Stimulated activated CD4-positive, alpha-beta T cell treated with anti-CD3 and anti-CD28 coated beads, Interleukin-2, amount 100 ng/mL, for 4 hours (primary cell): ENCODE results near the gene AKAP9.
"Not testable (repeated sequence)": the region's sequence is repeated elsewhere in the genome, so short reads cannot be mapped to it uniquely, and the experiment has no call there.

Experiments
- DNase-seq: peaks from one replicate; pipeline ENCODE4 v3.0.0-alpha.2; 2020; ENCODE audit warnings: low read depth

Gene AKAP9

DNA sequence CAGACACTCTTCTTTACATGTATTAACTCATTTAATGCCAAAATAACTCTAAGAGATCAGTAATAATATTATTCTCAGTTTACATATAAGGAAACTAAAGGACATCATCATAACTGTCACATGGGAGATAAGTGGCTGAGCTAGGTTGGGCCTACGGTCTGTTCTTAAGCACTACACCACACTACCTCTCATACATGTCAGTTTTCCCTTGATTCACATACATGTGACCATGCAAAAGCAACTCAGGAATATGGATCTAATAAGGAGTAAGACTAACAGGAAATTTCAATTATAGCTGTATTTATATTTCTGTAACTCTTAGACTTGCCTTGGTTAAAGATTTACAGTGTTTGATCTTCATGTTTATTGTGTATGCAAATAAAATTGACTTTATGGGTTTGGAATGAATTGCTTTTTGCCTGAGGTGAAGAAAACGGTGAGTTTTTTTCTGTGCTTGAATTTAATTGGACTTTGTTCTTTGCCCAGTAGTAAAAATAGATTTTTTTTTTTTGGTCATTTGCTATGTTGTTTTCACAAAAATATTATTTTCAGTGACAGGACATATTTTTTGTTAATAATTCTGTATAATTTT is 123.9 kb downstream of the AKAP9 start:
- DNase-seq, result no peak

- DNase-seq, result no peak
Observed at GRCh38 chr7:92071032-92071431, 130.4 kb downstream of the AKAP9 start.

GRCh38 chr7:92072121-92072520 is 131.5 kb downstream of the AKAP9 start:
- DNase-seq, result no peak

DNA sequence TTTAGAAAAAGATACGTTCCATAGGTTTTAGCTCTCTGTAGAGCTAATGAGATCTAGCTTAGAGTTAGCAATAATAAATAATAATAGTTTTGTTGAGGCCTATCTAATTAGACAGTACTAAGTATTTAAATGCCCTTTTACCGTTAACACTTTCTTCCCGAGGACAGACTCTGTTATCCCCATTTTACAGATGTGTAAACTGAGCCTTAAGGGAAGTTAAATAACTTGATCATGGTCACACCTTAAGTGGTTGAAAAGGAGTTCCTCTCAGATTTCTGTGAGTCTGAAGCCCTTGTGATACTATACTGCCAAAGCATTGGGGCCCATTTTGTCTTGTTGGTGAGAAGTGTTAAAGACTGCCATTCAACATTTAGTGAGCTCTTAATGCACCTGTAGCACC is 132.0 kb downstream of the AKAP9 start:
- no peak for DNase-seq

DNA sequence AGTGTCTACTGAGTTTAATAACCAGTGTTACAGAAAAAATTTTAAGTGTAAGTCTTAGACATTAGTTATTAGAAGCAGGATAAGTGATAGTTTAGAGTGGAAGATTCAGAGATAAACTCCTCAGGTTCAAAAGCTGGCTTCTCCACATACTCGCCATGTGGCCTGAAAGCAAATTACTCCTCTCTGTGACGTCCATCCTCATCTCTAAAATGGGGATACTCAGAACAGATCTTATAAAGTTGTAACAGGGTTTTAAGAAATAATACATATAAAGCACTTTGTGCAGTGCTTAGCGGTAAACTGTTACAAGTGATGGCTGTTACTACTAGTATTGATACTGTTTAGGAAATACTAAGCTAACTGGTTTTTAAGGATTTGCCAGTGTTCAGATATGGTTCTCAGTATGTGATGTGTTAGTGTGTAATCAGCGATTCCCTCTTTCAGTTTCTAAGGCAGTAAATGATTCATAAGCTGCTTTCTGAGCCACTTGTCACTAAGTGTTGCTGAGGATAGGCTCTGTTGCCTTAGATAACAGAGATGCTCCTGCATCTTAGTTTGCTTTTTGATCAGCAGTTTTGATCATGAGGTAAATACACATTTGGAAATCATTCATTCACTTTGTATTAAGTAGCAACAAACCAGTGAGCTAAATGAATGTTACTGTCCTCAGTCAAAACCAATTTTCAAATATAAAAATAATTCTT is 134.9 kb downstream of the AKAP9 start:
- DNase-seq, result no peak

DNA sequence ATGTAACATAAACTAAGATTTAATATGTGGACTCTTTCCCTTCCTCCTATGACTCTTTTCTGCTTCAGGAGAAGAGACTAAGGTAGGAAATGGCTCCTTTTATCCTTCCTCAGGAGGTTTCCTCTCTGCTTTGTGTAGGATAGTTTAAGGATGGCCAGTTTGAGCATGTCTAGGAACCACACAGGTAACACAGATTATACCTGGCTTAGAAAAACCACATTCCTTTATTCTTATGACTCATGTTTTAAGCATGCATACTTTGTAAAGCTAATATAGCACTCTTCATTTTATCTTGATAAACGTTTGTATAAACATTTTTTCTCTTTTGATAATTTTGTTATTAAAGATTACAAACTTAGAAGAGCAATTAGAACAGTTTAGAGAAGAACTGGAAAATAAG is 135.8 kb downstream of the AKAP9 start:
- no peak for DNase-seq

DNA sequence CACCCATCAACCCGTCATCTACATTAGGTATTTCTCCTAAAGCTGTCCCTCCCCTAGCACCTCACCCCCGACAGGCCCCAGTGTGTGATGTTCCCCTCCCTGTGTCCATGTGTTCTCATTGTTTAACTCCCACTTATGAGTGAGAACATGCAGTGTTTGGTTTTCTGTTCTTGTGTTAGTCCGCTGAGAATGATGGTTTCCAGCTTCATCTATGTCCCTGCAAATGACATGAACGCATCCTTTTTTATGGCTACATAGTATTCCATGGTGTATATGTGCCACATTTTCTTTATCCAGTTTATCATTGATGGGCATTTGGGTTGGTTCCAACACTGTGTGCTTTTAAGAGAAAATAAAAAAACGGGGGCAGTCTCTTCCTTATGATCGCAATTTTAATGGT is 143.3 kb downstream of the AKAP9 start:
- DNase-seq, result not testable (repeated sequence)

DNA sequence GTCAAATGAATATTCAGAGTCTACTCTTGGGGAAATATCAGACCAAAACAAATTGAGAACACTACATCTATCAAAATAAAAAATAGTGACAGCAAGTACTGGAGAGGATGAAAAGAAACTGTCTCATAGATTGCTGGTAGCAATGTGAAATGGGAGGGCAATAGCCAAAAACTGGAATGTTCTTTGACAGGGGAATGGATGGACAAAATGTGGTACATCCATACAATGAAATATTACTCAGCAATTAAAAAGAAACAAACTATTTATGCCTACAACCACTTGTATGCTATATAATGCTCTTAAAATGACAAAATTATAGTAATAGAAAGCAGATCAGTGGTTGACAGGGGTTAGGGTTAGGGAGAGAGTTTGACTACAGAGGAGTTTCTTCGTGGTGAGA is 147.6 kb downstream of the AKAP9 start:
- DNase-seq, result no peak

DNA sequence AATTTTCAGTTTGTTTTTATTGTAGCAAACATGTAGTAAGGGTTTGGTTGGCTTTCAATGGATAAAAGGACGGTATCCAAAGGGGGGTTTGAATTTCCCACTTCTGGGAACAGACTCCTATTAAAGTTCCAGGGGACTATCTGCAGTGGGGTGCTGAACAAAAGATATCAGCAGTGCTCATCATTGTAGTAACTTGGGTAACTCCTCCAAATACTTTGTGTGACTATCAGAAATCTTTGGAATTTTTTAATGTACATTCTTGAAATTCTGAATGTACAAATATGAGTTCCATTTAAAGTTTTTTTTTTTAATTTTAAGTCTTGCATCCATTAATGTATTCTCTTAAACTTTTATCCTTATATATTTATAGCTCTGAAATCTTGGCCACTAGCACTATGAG is 151.5 kb downstream of the AKAP9 start:
- no peak for DNase-seq

GRCh38 chr7:92095380-92095779 is 154.7 kb downstream of the AKAP9 start:
- no peak for DNase-seq

GRCh38 chr7:92100534-92100933 is 159.9 kb downstream of the AKAP9 start:
- DNase-seq, result no peak

DNA sequence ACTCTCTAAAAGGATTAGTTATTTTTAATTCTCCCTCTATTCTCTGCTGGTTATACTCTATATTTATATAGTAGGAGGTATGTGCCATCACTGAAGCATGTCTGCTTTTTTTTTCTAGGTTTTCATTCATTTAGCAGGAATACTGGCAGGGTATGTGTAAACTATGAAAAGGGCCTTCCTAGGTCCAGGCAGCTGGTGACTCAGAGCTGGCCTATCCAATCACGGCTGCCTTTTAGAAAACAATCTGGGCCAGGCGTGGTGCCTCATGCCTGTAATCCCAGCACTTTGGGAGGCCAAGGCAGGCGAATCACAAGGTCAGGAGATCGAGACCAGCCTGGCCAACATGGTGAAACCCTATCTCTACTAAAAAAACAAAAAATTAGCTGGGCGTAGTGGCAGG is 162.2 kb downstream of the AKAP9 start:
- not testable (repeated sequence) for DNase-seq

- DNase-seq, result no peak
Observed at GRCh38 chr7:92108821-92109220, 168.2 kb downstream of the AKAP9 start.

- DNase-seq, result no peak
Observed at GRCh38 chr7:92110857-92111256, 170.2 kb downstream of the AKAP9 start.

- DNase-seq, result no peak
Observed at GRCh38 chr7:92115821-92116220, 175.2 kb downstream of the AKAP9 start.

- DNase-seq, result no peak
Observed at GRCh38 chr7:92116949-92117348, 176.3 kb downstream of the AKAP9 start.

- DNase-seq, result no peak
Observed at GRCh38 chr7:92119213-92119759, 178.6 kb downstream of the AKAP9 start.

- DNase-seq, result no peak
Observed at GRCh38 chr7:92121681-92122080, 181.0 kb downstream of the AKAP9 start.

- DNase-seq, result no peak
Observed at GRCh38 chr7:92131093-92131492, 190.4 kb downstream of the AKAP9 start.

DNA sequence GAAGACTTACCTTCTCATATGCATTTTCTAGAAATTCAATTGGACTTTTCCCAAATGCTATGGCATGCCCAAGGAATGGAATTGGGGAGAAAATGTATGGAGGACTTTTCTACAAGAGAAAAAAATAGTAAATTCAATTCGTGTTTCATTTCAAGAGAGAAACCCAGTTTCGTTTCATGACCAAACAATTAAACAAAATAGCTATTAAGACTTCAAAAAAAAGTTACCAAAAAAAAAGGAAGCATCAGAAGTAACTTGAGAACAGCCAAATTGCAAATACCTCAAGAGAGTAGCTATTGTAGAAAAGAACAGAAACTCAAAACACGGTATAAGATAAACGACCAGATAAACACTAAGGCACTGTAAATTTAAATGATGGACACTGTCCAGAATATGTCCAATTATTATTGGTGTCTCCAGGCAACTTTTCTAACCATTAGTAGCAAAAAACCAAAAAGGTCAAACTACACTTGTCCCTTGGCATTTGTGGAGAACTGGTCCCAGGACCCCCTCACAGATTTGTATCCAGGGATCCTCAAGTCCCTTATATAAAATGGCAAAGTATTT is 191.2 kb downstream of the AKAP9 start:
- DNase-seq, result no peak

DNA sequence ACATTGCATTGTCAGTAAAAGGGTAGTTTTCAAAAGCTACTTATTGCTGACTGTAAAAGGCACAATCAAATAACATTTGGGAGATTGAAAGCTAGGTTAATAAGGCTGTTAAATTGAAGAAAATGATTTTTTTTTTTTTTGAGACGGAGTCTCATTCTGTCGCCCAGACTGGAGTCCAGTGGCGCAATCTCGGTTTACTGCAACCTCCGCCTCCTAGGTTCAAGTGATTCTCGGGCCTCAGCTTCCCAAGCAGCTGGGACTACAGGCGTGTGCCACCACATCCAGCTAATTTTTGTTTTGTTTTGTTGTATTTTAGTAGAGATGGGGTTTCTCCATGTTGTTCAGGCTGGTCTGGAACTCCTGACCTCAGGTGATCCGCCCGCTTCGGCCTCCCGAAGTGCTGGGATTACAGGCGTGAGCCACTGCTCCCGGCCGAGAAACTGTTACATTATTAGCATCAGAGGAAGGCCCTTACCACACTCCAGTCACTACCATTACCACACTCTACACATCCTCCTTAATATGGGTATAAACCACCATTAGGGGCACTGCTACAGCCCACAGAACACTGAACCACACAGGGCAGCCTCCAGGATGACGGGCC is 192.6 kb downstream of the AKAP9 start:
- DNase-seq, result no peak

- peak; percentile 21 for DNase-seq
Observed at GRCh38 chr7:92133737-92134270, 193.1 kb downstream of the AKAP9 start.
